Endometrium (tissue), 2 donors: ENCODE results near the gene NRXN2.

Source experiments
- FAIRE-seq: peaks from 2 replicates; lab custom pipeline; 2012; peaks lifted over from hg19 to GRCh38; lab: Jason Lieb, UNC
- donor health status: control.
- donor health status: control.

The NRXN2 gene

DNA sequence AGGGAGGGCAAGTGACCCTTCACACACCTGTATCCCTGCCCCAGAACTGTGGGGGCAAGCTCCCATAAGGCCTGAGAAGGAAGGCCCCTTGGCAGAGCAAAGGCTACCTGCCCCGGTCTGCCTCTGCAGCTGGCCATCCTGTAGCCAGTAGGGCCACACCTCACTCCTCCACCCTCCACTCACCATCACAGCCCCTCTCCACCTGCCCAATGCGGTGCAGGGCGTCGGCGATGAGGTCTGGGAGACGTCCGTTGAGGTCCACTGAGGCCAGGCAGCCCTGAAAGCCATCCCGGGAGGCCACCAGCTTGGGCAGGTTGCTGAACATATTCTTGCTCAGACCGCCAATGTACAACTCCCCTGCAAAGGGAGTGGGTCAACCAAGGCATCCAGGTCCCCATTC, 74.4 kb downstream of the NRXN2 start:
- no peak for FAIRE-seq

DNA sequence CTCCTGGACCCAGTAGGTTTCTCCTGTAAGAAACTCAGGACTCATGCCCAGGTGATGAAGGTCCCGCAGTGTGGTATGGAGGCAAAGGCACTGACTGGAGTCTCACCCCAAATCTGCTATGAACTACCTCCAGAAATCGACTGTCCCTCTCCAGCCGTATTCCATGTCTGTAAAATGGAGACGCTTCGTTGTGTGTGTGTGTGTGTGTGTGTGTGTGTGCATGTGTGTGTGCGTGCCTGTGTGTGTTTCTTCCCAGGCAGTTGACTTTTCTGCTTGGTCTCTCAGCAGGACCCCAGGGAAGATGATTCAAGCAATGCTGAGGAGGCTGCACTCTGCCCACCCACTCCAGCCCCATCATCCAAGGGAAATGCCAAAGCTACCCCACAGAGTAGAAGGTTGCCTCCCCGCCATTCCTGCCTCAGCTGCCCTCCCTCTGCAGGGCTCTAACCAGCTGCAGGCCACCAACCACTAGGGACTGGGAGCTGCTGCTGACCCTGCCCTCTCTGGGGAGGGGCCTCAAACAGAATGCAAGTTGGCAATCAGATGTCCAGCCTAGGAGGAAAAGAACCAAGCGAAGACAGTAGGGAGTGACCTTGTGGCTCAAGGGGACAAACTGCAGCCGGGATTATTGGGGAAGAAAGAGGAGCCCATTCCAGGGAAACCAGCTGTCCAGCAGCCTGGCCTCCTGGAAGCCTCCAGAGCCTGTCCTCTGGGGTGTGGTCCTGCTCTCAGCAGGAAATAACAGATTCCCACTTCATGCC, 75.8 kb downstream of the NRXN2 start:
- FAIRE-seq: no peak

DNA sequence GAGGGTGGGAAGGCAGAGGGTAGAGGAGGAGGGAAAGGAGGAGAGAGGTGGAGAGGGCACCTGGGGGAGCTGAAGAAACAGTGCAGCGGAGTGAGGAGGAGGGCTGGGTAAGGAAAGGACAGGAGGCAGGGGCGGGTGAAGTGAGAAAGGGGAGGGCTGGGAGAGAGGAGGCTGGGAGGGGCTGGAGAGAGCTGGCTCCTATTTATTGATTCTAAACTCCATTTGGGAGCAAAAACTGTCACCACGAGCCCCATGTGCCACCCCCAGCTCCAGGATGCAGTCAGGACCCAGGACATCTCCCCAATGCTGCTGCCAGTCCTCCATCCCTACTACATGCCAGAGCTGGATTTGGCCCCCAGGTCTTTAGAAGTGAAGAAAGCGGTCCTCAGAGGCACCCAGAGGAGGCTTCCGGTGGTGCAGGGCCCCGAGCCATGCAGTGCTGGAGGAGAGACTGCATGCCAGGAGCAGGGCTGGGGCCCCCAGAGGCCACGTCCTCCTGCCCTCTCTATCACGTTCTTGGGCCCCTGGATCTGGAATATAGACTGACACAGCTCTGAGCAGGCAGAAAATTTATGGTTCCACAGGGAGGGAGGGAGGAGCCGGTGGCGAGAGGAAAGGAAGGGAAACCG, 78.2 kb downstream of the NRXN2 start:
- FAIRE-seq: no peak

DNA sequence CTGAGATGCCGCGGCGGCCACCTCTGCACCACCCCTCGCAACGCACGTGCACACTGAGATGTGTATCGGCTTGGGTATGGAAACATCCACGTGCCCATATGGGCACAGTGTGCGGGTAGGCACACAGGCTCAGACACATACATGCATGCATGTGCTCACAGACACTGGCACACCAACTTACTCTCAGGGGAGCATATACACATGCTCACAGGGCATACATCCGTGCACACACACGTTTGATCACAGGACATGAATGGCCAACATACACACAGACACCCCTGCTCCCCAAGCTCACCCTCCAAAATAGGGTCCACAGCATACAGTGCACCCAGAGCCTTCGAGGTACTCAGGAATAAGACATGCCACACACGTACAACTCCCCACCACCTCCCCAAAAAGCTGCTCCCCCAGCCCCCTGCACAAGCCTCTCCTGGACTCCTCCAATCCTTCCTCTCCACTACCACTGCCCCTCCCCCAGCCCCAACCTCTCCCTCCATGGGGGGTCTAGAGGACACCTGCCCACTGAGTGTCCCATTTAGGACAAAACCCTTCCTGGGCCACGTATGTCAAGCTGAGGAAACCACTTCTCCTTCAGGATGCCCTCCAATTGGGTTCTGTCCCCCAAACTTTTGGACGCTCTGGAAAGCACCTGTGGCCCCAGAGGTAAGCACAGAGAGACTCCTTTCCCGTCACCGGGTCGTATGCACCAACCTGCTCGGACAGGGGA, 78.9 kb downstream of the NRXN2 start:
- no peak for FAIRE-seq

- FAIRE-seq: no peak
Observed at GRCh38 chr11:64643256-64643881, 79.6 kb downstream of the NRXN2 start.

GRCh38 chr11:64642871-64643255, 80.1 kb downstream of the NRXN2 start:
- FAIRE-seq: no peak

- FAIRE-seq: no peak
Observed at GRCh38 chr11:64642418-64642735, 80.6 kb downstream of the NRXN2 start.

DNA sequence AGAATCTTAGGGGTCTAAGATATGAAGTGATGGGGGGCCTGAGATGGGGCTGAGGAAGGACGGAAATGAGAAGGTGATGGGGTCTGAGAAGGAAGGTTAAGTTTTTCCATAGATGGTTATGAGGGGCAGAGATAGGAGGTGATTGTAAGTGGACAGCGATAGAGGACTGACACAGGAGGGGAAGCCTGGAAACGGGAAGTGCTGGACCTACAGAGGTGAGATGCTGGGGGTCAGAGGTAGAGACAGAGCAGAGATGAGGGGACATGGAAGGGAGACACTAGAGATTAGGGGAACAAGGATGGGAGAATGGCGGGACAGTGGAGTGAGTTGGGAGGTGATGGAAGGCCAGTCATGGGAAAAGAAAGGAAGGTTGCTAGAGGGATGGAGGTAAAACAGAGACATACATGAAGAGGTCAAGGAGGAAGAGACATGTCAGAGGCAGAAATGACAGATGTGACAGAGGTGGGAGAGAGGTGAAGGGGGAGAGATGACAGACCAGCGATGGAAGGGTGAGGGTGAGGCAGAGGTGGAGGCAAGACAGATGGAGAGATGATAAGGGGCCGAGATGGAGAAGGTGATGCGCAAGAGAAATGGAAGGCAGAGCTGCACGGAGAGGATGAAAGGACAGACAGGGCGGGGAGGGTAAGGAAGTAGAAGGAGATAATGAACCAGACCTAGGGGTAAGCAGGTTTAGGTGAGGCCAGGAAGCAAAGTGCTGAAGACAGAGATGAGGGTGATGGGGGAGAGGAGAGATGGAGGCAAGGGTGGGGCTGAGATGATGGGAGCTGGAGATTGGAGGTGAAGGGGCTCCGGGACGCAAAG, 81.2 kb downstream of the NRXN2 start:
- FAIRE-seq: no peak

DNA sequence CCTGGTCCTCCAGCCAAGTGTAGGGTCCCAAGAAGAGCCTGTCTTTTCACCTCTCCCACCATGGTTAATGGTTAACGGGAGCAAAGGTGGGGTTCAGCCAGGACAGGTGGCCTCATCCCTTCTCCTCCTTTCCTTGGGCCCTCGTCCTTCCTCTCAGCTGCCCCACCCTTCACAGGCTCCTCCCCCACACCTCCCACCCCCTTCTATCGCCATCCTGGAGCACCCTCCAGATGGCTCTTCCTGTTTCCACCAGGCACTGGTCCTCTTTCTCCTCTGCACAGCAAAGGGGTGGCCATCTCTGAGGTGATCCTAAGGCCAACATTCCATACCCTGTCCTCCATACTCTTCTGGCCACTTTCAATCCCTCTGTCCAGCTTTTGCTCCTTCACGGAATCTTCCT, 83.1 kb downstream of the NRXN2 start:
- FAIRE-seq: no peak

- FAIRE-seq: no peak
Observed at GRCh38 chr11:64638829-64639228, 84.2 kb downstream of the NRXN2 start.

DNA sequence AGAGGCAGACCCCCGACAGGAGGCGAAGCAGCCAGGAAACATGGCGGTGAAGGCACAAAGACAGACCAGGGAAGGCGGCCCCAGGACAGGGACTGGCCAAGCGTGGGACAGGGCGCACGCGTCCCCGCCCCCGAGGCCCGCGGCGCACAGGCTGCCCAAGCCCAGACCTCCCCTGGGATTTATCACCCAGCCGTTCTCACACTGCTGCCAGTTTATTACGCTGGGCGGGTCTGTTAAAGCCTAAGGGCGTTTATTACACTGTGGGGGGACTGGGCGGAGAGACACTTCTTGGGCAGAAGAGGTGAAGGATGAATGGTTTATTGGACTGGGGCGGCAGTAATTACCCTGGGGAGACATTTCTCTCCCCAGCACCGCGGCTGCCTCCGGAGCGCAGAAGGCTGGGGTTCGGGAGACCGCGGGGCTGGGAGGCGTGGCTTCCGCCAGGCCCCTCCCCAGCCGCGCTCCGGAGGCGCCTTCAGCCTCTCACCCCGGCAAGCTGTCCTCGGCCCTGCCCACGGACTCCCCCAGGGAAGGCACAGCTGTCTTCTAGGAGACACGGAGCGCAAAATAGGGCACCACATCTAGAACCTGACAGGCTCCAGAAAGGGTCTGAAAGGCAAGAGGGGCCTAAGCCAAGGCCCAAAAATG, 84.9 kb downstream of the NRXN2 start:
- no peak for FAIRE-seq

DNA sequence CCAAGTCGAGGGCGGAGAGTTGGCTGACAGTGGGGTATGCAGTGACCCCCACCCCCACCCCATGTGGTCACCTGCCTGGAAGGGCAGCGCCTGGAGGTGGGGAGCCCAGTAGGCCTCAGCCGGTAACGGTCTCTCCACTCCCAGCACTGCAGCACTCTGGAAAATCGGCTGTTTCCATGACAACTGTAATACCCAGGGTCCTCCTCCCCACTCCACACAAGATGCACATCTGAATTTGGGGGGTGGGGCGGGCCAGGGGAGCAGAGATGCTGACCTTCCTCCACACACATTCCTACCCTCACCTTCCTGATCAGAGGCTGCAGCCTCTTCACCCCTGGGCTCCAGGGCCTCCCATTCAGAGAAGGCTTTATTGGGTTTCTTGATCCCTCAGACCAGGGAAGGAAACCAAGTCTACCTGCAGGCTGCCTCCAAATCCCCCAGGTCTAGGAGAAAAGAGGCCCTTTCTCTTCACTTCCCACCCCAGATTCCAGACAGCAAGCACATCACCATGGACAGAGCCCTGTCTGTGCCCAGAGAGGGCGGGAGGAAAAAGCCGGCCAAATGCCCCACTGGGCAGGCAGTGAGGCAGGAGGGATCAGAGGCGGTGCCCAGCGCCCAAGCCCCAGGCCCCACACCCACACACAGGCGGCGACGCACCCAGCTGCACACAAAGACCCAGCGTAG, 85.5 kb downstream of the NRXN2 start:
- no peak for FAIRE-seq

- FAIRE-seq: no peak
Observed at GRCh38 chr11:64633555-64634159, 89.3 kb downstream of the NRXN2 start.

DNA sequence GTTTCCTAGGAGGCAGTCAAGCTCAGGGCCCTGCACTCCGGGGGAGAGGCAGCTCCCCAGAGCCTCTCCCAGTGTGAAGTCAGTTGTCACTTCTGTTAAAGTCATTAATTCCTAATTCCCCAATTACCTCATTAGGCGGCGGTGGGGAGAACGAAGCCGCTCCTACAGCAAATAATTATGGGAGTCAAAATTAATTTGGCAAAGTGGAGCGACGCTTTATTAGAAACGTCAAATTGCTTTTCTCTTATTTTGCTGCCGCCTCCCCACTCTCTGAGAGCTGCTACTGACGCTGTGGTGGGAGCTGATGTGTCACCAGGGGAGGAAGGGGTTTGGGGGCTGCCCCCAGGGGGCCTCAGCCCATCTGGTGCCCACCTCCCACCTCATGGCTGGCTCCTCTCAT, 90.3 kb downstream of the NRXN2 start:
- no peak for FAIRE-seq

DNA sequence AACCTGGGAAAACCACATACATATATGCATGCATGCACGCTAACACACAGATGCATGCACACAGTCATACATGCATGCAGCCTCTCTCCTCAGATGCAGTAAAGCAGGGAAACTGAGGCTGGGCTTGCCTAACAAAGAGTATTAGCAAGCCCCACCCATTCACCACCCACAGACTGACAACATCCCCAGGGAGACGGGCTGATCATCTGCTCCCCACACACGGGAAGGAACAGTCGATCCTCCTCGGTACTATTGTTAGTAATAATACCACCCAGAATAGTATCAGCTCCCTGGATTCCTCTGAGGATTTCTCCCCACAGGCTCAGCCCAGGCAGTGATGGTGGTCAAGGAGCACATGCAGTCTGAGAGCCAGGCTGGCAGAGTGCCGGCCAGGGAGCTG, 90.8 kb downstream of the NRXN2 start:
- FAIRE-seq: no peak

- FAIRE-seq: no peak
Observed at GRCh38 chr11:64631675-64632074, 91.3 kb downstream of the NRXN2 start.

GRCh38 chr11:64629796-64630562, 93.0 kb downstream of the NRXN2 start:
- no peak for FAIRE-seq

- no peak for FAIRE-seq
Observed at GRCh38 chr11:64629103-64629502, 93.9 kb downstream of the NRXN2 start.

DNA sequence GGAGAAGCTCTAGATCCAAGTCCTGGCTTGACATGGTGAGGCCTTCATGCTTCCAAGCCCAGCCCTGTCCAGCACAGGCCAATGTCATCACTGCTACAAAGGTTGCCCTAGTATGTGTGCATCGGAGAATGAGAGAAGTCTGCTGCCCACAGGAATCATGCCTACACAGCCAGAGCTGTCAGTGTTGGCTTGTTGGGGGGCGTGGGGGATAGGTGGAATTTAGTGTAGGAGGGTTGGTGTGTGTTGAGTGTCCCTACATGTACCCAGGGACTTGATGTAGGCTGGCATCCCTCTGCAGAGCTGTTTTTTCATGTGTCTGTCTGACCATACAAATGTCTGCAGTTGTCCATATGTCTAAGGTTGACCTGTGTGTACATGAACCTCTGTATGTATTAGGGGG, 94.4 kb downstream of the NRXN2 start:
- no peak for FAIRE-seq

GRCh38 chr11:64627371-64627770, 95.6 kb downstream of the NRXN2 start:
- FAIRE-seq: no peak
